BLaER1 treated with 17β-estradiol and CSF1 and Interleukin-3, amounts not matched to agents 10 nM and 100 nM (cell line): ENCODE data around the gene DAB1.

Experiments
- H3K27ac ChIP-seq, 11 experiments: shearing (Covaris generic); formaldehyde crosslinking; 2 replicates each; pipeline ENCODE4 v1.8.1; 2022
- H3K27me3 ChIP-seq, 11 experiments: shearing (Covaris generic); formaldehyde crosslinking; 2 replicates each; pipeline ENCODE4 v1.8.1; 2022
- H3K36me3 ChIP-seq, 11 experiments: shearing (Covaris generic); formaldehyde crosslinking; 2 replicates each; pipeline ENCODE4 v1.8.1; 2022
- H3K4me1 ChIP-seq, 10 experiments: shearing (Covaris generic); formaldehyde crosslinking; 2 replicates each; pipeline ENCODE4 v1.8.1; 2022
- H3K4me2 ChIP-seq, 11 experiments: shearing (Covaris generic); formaldehyde crosslinking; 2 replicates each; pipeline ENCODE4 v1.8.1; 2022
- H3K4me3 ChIP-seq, 10 experiments: shearing (Covaris generic); formaldehyde crosslinking; 2 replicates each; pipeline ENCODE4 v1.8.1; 2022
- H3K9ac ChIP-seq, 11 experiments: shearing (Covaris generic); formaldehyde crosslinking; 2 replicates each; pipeline ENCODE4 v1.8.1; 2022
- H3K9me3 ChIP-seq, 11 experiments: shearing (Covaris generic); formaldehyde crosslinking; replicated peaks in 1 of 11; 2 replicates each; pipeline ENCODE4 v1.8.1; 2022
- H4K20me1 ChIP-seq, 11 experiments: shearing (Covaris generic); formaldehyde crosslinking; 2 replicates each; pipeline ENCODE4 v1.8.1; 2022
- Cebpa-rat ChIP-seq, 11 experiments: shearing (Covaris generic); IDR thresholded peaks; 2 replicates each; pipeline ENCODE4 v1.8.1; 2022

The DAB1 gene

DNA sequence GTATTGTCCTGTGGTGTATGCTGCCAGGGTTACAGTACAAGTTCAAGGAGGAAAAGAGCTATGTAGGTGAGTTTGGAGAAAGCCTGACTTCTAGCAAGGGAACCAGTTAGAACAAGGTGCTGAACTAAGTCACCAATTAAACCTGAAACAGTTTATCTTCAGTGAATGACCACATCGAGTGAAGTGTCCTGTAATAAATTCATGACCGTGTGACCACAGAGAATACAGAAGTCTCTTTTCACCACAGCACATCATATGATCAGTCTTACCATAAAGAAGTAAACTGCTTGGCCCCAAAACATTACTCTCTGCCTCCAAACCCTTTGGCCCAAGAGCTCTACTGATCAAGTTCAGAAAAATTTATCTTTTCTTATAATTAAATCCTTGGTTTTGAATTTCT, 141.4 kb downstream of the DAB1 start:
- no peak overlapping the region for H3K4me2 ChIP-seq
- no peak overlapping the region for H3K4me3 ChIP-seq
- no peak for TF ChIP-seq Cebpa-rat (IDR thresholded peaks at IDR 0.05)
- peaks cover 0 to 9% (median 2%) of the 10 kb centered on the region in 10 experiments; a peak in 5 of 20 replicates for H3K4me1 ChIP-seq
- H3K36me3 ChIP-seq, result peaks cover 0 to 4% (median 0%) of the 10 kb centered on the region in 11 experiments; a peak in 1 of 22 replicates
- no peak overlapping the region for H3K9ac ChIP-seq
- no peak overlapping the region for H3K27ac ChIP-seq
- H4K20me1 ChIP-seq, result no peaks in the 10 kb centered on the region
- H3K27me3 ChIP-seq, result no peaks in the 10 kb centered on the region
- no peaks in the 10 kb centered on the region for H3K9me3 ChIP-seq

DNA sequence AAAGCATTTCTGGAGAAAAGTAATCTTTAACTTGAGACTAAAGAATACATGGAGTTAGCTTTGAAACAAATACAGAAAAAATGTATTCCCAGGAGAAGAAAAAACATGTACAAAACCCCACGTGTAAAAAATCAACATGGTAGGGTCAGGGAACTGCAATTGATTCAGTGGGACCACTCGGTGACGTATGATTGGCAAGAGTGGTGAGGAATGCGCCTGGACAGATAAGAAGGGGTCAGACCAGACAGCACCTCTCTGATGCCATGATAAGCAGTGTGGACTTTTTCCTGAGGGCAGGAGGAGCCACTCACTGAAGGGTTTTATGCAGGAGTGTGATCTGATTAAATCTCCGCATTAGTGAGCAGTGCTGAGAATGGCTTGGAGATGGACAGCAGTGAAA, 142.5 kb downstream of the DAB1 start:
- no peak for TF ChIP-seq Cebpa-rat (IDR thresholded peaks at IDR 0.05)
- Histone ChIP-seq H3K4me2 (no peak overlapping the region), H3K9ac (no peak overlapping the region)

DNA sequence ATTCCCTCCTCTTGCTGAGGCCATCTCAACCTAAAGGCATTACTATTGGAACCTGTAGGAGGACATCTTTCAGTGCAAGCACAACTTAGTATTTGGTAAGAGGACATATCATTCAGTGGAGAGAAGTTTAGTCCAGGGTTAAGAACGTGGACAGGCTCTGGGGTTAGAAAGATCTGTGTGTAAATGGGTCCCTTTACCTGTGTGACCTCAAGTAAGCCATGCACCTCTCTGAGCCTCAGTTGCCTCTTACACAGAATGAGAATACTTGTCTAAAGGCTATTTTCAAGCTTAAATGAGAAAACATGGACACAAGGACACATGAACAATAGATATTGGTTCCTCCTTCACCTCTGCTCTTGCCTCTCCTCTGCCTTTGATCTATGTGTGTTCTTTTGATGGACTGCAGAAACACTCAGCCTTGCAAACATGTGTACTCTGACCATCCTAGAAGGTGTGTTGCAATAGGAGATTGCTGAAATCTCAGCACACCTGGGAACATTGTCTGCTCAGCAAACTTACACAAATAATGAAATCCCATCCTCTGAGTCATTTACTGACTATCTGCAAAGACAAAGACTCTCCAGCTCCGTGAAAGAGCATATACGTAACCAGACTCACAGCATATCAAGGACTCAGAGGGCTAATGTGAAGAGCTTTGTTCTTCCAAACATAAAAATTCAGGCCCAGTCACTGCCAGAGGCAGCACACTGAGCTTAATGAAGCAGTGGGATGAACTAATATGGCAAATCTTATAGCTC, 143.8 kb downstream of the DAB1 start:
- H3K9ac ChIP-seq, result no peak overlapping the region
- TF ChIP-seq Cebpa-rat (IDR thresholded peaks at IDR 0.05), result peak in 1 of 11 experiments; percentile 35; a peak in 1 of 22 replicates
- peaks cover 10 to 32% (median 24%) of the 10 kb centered on the region in 10 experiments; a peak in 19 of 20 replicates for H3K4me1 ChIP-seq
- no peak overlapping the region for H3K4me3 ChIP-seq
- H4K20me1 ChIP-seq, result no peaks in the 10 kb centered on the region
- H3K9me3 ChIP-seq, result no peaks in the 10 kb centered on the region
- H3K36me3 ChIP-seq, result peaks cover 0 to 4% (median 0%) of the 10 kb centered on the region in 11 experiments; a peak in 1 of 22 replicates
- no peak overlapping the region for H3K27ac ChIP-seq
- H3K4me2 ChIP-seq, result peak overlapping the region in 1 of 11 experiments; percentile 24; a peak in 1 of 22 replicates
- no peaks in the 10 kb centered on the region for H3K27me3 ChIP-seq

More for the DNA sequence above, 142.5 kb downstream of the DAB1 start:
- Histone ChIP-seq H3K27me3 (no peaks in the 10 kb centered on the region), H3K36me3 (peaks cover 0 to 4% (median 0%) of the 10 kb centered on the region in 11 experiments; a peak in 1 of 22 replicates), H4K20me1 (no peaks in the 10 kb centered on the region), H3K4me3 (no peak overlapping the region), H3K4me1 (peaks cover 0 to 20% (median 12%) of the 10 kb centered on the region in 10 experiments; a peak in 16 of 20 replicates), H3K9me3 (no peaks in the 10 kb centered on the region), H3K27ac (no peak overlapping the region)

DNA sequence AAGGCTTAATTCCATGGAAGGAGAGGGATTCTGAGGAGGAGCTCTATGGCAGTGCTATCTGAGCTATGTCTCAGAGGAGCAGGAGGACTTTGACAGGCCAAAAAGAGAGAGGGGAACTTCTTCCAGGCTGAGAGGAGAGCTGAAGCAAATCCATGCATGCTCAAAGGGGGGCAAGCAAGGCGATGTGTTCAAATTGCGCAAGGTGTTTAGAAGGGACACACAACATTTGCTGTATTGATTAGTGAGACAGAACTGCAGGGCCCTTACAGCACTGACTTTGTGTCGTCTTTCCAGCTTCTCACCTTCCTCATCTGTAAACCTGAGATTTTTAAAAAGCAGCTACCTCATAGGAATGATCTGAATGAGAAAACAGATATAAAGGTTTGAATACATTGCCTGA, 145.3 kb downstream of the DAB1 start:
- Histone ChIP-seq H3K27me3 (no peaks in the 10 kb centered on the region), H3K4me3 (no peak overlapping the region), H3K9ac (no peak overlapping the region), H4K20me1 (no peaks in the 10 kb centered on the region), H3K4me2 (0 out of 22 replicates have a peak overlapping the region, but pooled peaks of 1 of the 11 experiments have one; percentile 8), H3K4me1 (peaks cover 18 to 48% (median 40%) of the 10 kb centered on the region in 10 experiments; a peak in 19 of 20 replicates), H3K27ac (no peak overlapping the region), H3K9me3 (no peaks in the 10 kb centered on the region; a peak in 2 of 22 replicates), H3K36me3 (peaks cover 0 to 4% (median 0%) of the 10 kb centered on the region in 11 experiments; a peak in 1 of 22 replicates)
- TF ChIP-seq Cebpa-rat (IDR thresholded peaks at IDR 0.05), result peak in 2 of 11 experiments; percentile 13 to 64; a peak in 2 of 22 replicates

DNA sequence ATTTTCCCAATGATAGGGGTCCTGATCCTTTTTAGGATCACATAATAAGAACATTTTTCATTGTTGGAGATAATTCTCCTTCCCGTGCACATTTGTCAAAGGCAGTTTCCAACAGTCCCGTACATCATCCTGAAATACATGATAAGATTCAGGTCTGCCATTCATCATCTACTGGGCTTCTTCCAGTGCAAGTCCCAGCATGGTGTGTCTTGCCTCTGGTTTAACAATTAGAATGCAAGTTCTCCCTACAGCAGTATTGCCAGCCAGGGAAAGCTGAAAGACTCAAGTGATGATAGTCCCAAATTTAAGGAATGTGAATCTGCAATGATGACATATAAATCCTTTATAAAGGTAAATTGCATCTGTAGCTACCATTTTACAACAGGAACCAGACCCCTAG, 146.2 kb downstream of the DAB1 start:
- TF ChIP-seq Cebpa-rat (IDR thresholded peaks at IDR 0.05), result no peak
- Histone ChIP-seq H3K27ac (no peak overlapping the region), H3K36me3 (peaks cover 0 to 4% (median 0%) of the 10 kb centered on the region in 11 experiments; a peak in 1 of 22 replicates), H3K27me3 (no peaks in the 10 kb centered on the region), H3K9ac (no peak overlapping the region), H3K9me3 (peaks cover 0 to 6% (median 0%) of the 10 kb centered on the region in 11 experiments; a peak in 3 of 22 replicates), H3K4me2 (peak overlapping the region in 1 of 11 experiments; percentile 68; a peak in 2 of 22 replicates), H3K4me3 (no peak overlapping the region), H3K4me1 (peaks cover 18 to 54% (median 46%) of the 10 kb centered on the region in 10 experiments; a peak in 19 of 20 replicates), H4K20me1 (no peaks in the 10 kb centered on the region)

DNA sequence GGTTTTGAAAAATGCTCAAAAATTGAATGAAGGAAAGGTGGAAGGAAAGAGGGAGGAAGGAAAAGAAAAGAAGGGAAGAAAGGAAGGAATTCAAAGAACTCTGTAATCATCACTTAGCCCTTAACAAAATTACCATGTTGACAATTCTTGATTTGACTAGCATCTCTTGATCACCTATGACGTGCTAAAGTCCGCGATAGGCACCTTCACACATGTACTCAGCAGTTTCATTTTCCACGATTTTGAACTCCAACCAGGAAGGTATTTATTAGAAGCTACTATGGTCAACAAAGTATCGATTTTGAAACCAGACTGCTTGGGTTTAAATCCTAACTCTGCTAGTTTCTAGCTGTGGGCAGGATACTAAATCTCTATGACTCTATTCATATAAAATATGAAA, 146.9 kb downstream of the DAB1 start:
- Histone ChIP-seq H3K36me3 (peaks cover 0 to 4% (median 0%) of the 10 kb centered on the region in 11 experiments; a peak in 1 of 22 replicates), H3K4me3 (no peak overlapping the region), H4K20me1 (no peaks in the 10 kb centered on the region), H3K27ac (peak overlapping the region in 6 of 11 experiments; percentile 18 to 72 (median 63); a peak in 7 of 22 replicates), H3K4me1 (peaks cover 19 to 61% (median 54%) of the 10 kb centered on the region in 10 experiments), H3K27me3 (no peaks in the 10 kb centered on the region), H3K9me3 (peaks cover 0 to 6% (median 0%) of the 10 kb centered on the region in 11 experiments; a peak in 3 of 22 replicates), H3K4me2 (peak overlapping the region in 7 of 11 experiments; percentile 62 to 80 (median 68); a peak in 11 of 22 replicates), H3K9ac (no peak overlapping the region)
- TF ChIP-seq Cebpa-rat (IDR thresholded peaks at IDR 0.05), result no peak

DNA sequence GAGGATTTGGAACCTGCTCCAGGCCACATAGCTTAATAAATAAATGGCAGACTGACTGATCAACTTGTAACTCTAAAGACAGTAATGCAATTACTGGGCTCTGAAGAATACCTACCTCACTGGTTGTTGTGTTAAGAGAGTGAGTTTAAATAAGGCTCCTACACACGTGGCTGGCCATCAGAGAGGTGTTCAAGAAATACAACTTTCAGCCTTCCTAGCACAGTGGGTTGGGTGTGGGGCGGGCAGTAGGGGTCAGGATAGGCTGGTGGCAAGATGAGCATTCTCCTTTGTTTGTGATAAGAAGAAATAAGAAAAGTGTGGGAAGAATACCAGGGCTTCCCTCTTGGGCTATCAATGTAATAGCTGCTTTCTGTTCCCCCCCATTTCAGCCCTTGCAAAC, 151.3 kb downstream of the DAB1 start:
- H3K9ac ChIP-seq, result no peak overlapping the region
- TF ChIP-seq Cebpa-rat (IDR thresholded peaks at IDR 0.05), result no peak
- H3K36me3 ChIP-seq, result no peaks in the 10 kb centered on the region
- H3K27me3 ChIP-seq, result no peaks in the 10 kb centered on the region
- H3K4me1 ChIP-seq, result peaks cover 38 to 80% (median 71%) of the 10 kb centered on the region in 10 experiments
- peak overlapping the region in 7 of 11 experiments; percentile 41 to 52 (median 43); a peak in 10 of 22 replicates for H3K4me2 ChIP-seq
- no peaks in the 10 kb centered on the region for H4K20me1 ChIP-seq
- peak overlapping the region in 3 of 11 experiments; percentile 0 to 37 (median 14); a peak in 3 of 22 replicates for H3K27ac ChIP-seq
- no peak overlapping the region for H3K4me3 ChIP-seq
- H3K9me3 ChIP-seq, result peaks cover 0 to 6% (median 0%) of the 10 kb centered on the region in 11 experiments; a peak in 3 of 22 replicates

DNA sequence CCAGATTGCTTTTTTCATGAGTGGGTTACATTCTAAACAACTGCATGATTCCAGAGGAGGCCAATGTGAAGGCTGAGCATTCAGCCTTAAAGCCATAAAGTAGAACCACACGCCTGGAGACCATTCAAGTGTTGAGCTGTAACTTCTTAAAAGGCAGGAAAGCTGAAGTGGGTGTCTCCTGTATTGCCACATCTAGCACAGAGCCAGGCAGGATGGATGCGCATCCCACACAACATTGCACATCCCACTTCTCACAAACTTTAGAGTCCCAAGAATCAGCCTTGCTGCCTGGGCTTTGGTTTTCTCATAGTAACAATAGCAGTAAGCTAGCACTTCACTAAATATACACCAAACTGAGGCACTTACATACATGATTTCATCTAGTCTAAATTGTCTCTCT, 151.7 kb downstream of the DAB1 start:
- H3K27me3 ChIP-seq, result no peaks in the 10 kb centered on the region
- H3K4me3 ChIP-seq, result no peak overlapping the region

More for the DNA sequence above, 151.7 kb downstream of the DAB1 start:
- Histone ChIP-seq H4K20me1 (no peaks in the 10 kb centered on the region), H3K9ac (no peak overlapping the region), H3K4me2 (peak overlapping the region in 10 of 11 experiments; percentile 5 to 52 (median 41); a peak in 18 of 22 replicates), H3K27ac (peak overlapping the region in 4 of 11 experiments; percentile 0 to 37 (median 12); a peak in 3 of 22 replicates), H3K9me3 (peaks cover 0 to 6% (median 0%) of the 10 kb centered on the region in 11 experiments; a peak in 3 of 22 replicates), H3K36me3 (no peaks in the 10 kb centered on the region), H3K4me1 (peaks cover 42 to 81% (median 67%) of the 10 kb centered on the region in 10 experiments)
- TF ChIP-seq Cebpa-rat (IDR thresholded peaks at IDR 0.05), result no peak
